Heart right ventricle (tissue), 16 donors: Measurements from ENCODE around the gene UTP18. TPM values are rescaled to one million over a fixed set of nuclear protein-coding genes. Genes with fewer than 3 reads are reported as not detected.

Experiments
- ATAC-seq, 8 donors: fragments of 200-7000 bp; cut with Tn5 transposase; one replicate each; pipeline ENCODE4 v1.9.1; 2020; ENCODE audit warnings: mild to moderate bottlenecking in 8 of 8, moderate library complexity in 8 of 8, moderate number of reproducible peaks in 1 of 8
- DNase-seq, 2 donors: peaks; one replicate each; pipeline ENCODE4 v3.0.0-alpha.2; 2020
- H3K27ac ChIP-seq, 10 donors: fragments of 200-600 bp; sonication (generic) in 2 of 10; one replicate each; pipeline versions ENCODE4 v1.5.0 to v1.8.0; 2020 to 2022; ENCODE audit warnings: mild to moderate bottlenecking in 3 of 10
- H3K27me3 ChIP-seq, 7 donors: fragments of 200-600 bp; one replicate each; pipeline ENCODE4 v1.8.0; 2021 to 2022; ENCODE audit warnings: mild to moderate bottlenecking in 2 of 7
- H3K36me3 ChIP-seq, 9 donors: fragments of 200-600 bp; sonication (generic) in 1 of 9; one replicate each; pipeline versions ENCODE4 v1.5.0 to v1.8.0; 2020 to 2022; ENCODE audit warnings: mild to moderate bottlenecking in 2 of 9
- H3K4me1 ChIP-seq, 9 donors: fragments of 200-600 bp; sonication (generic) in 1 of 9; one replicate each; pipeline versions ENCODE4 v1.5.0 to v1.8.0; 2020 to 2022; ENCODE audit warnings: mild to moderate bottlenecking in 4 of 9
- H3K4me3 ChIP-seq, 10 donors: fragments of 200-600 bp; sonication (generic) in 2 of 10; one replicate each; pipeline versions ENCODE4 v1.5.0 to v1.8.0; 2020 to 2022; ENCODE audit warnings: mild to moderate bottlenecking in 7 of 10, moderate library complexity in 2 of 10
- H3K9me3 ChIP-seq, 11 donors: fragments of 200-600 bp in 10 of 11; sonication (generic) in 2 of 11; one replicate each; pipeline versions ENCODE4 v1.5.0 to v1.8.0; 2013 to 2022; ENCODE audit warnings: mild to moderate bottlenecking in 2 of 11, control low read depth in 1 of 11, moderate library complexity in 1 of 11
- CTCF ChIP-seq, 9 donors: fragments of 200-600 bp; sonication (generic) in 2 of 9; IDR thresholded peaks; one replicate each; pipeline versions ENCODE4 v1.5.0 to v1.8.0; 2021 to 2022; ENCODE audit warnings: antibody characterized with exemption in 9 of 9, mild to moderate bottlenecking in 5 of 9, moderate library complexity in 1 of 9
- WGBS, 2 donors: extraction: QIAGEN DNeasy Blood & Tissue Kit; methylation state at CpG; one replicate each; pipeline ENCODE4 v1.1.7; 2013; ENCODE audit warnings: inconsistent platforms in 1 of 2; 5-methylcytosine and 5-hydroxymethylcytosine counted together
- intact Hi-C, 10 donors: fragments of 100-400 bp; cut with DNase I; formaldehyde crosslinking; loops; one replicate each; pipeline versions ENCODE4 v1.11.1 to v1.14.2; 2022
- polyA plus RNA-seq, 2 donors: library from polyadenylated mRNA; stranded (reverse); fragments of 200-250 nt; gene quantifications; one replicate each; pipeline ENCODE4 v1.2.3, GENCODE V29; 2013
- total RNA-seq, 10 donors: library from RNA; stranded (reverse); fragmentation: NEBNext Ultra II Directional in 3 of 10; extraction: Animal tissue kit (Norgen Biotek cat#: 25700) in 3 of 10; gene quantifications; one replicate each; pipeline versions ENCODE4 v1.2.1 to v1.2.4, GENCODE V29; 2021 to 2023
- donor health status: Arrhythmogenic right ventricular cardiomyopathy.
- donor health status: ischemic (EF 13 %, LVEDD 7.1; RV severe dilation, severe dysfunction).
- donor health status: healthy with polysubstance abuse.
- donor health status: DM: no; HTN: yes; CAD: no.
- donor health status: DM: no; HTN: no; CAD: no.
- donor health status: ischemic (EF 25% LVEDD 6.9; RV normal size, moderate dysfunction).
- donor health status: ischemic (EF 25% LVEDD 5.7; RV mildly dilated, moderate dysfunction).
- donor health status: healthy.
- donor health status: DM: yes; HTN: yes; CAD: no.
- donor health status: Ischemic cardiomyopathy.
- donor health status: ischemic (EF 35%, LVEDD 5.7; RV mildly dilated, moderate dysfunction).
- donor health status: nonischemic (EF 11% LVEDD 7.7; RV severe dilation, severe dysfunction).
- donor health status: DM: yes; HTN: yes; CAD: no.
- donor health status: PGD.
- donor health status: ischemic (EF 29% LVEDD 5.4; RV normal size, mild dysfunction).
- donor health status: nonischemic (EF 23%, LVEDD 6.1; RV moderate dilation, normal function).

Gene UTP18
- total and polyA plus RNA-seq, 12 donors, result 4.8 to 13.4 (median 8.1) TPM

DNA sequence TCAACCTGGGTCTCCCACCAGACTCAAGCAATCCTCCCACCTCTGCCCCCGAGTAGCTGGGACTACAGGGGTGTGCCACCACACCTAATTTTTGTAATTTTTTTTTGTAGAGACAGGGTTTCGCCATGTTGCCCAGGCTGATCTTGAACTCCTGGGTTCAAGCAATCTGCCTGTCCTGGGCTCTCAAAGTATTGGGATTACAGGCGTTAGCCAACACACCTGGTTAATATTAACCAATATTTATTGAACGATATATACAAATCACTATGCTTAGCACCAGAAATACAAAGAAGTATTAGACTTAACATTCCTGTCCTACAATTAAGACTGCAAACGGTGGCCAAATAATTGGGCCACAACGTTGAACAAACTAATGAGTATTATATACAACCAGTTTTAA is 4.7 kb upstream of the UTP18 start:
- intact Hi-C loops, result no loop called here
- Histone ChIP-seq H3K36me3 (peaks cover 0 to 68% (median 7%) of the 10 kb centered on the region in 9 donors), H3K9me3 (no peaks in the 10 kb centered on the region), H3K27ac (no peak overlapping the region), H3K27me3 (no peaks in the 10 kb centered on the region), H3K4me3 (no peak overlapping the region), H3K4me1 (peaks cover 0 to 53% (median 41%) of the 10 kb centered on the region in 9 donors)
- DNase-seq (no peak), ATAC-seq (no peak)
- WGBS, 2 donors, result 93% methylated on average over 6 of the region's 6 CpGs
- TF ChIP-seq CTCF (IDR thresholded peaks at IDR 0.05), result no peak

DNA sequence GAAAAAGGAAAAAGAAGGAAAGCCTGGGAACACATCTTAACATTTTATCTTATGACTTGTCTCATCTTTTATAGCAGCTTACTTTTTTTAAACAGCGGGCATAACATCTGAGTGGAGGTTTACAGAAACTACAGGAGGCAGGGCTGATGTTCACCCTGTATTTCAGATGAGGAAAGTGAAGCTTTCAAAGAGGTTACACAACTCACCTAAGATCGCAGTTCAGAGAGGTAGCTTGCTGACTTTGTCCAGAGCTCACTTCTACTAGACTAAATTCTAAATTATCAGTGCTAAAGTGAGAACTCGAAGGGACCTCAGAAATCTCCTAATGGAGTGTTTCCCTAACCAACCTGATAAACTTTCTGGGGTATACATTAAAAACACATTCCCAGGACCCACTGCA is 4.2 kb upstream of the UTP18 start:
- 89 to 93% methylated on average over 3 of the region's 3 CpGs for WGBS, 2 donors
- Histone ChIP-seq H3K4me3 (no peak overlapping the region), H3K4me1 (peaks cover 0 to 54% (median 42%) of the 10 kb centered on the region in 9 donors)

DNA sequence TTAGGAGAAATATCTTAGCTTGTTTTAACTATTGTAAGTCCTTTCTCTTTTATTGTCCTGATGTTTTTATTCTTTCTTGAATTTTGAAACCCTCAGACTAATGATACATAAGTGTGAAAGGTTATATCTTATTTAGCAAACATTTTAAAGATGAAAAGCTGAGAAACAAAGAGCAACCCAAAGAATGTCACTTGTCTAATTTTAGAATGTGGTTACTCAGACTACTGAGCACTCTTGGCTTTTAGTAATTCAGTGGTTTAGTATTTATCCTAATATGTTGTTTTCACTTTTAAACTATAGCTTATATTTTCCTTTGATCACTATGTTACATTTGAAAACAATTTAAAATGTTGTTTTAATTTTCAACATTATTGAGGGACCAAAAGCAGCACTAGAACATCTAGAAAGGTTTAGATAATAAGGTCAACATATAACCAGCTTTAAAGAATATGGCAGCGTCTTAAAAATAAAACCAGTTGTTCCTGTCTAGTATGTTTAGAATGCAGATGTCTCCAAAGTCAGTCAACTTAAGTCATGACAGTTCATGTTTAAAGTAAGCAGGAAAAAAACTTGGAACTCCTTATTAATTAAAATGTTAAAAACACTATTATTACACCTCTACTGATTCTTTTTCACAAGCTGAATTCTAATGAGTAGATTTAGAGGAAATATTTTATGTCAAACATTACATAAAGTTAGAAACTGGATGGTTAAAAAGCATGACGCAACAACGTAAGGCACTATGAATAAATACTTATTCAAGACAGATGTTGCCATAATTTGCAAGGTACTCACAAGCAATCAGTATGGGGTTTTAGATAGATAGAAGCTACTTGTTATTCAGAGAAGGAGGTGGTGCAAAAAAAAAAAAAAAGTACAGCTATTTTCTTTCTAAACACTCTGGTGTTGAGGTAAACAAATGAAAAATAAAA is 2.9 kb upstream of the UTP18 start:
- no peak for ATAC-seq
- no peak for DNase-seq
- Histone ChIP-seq H3K4me1 (peaks cover 2 to 67% (median 55%) of the 10 kb centered on the region in 9 donors), H3K27me3 (no peaks in the 10 kb centered on the region), H3K36me3 (peaks cover 0 to 56% (median 7%) of the 10 kb centered on the region in 9 donors), H3K9me3 (no peaks in the 10 kb centered on the region), H3K27ac (peak overlapping the region in 2 of 10 donors; percentile 28 to 95), H3K4me3 (peak overlapping the region in 2 of 10 donors; percentile 8 to 92)
- TF ChIP-seq CTCF (IDR thresholded peaks at IDR 0.05), result no peak
- WGBS, 2 donors, result 75 to 76% methylated on average over 3 of the region's 3 CpGs
- intact Hi-C loops, result no loop called here

More for the DNA sequence above, 4.2 kb upstream of the UTP18 start:
- H3K9me3 ChIP-seq, result no peaks in the 10 kb centered on the region
- ATAC-seq (no peak), DNase-seq (no peak)
- no peak overlapping the region for H3K27ac ChIP-seq
- peaks cover 0 to 68% (median 7%) of the 10 kb centered on the region in 9 donors for H3K36me3 ChIP-seq
- TF ChIP-seq CTCF (IDR thresholded peaks at IDR 0.05), result no peak
- intact Hi-C loops, result no loop called here
- H3K27me3 ChIP-seq, result no peaks in the 10 kb centered on the region

DNA sequence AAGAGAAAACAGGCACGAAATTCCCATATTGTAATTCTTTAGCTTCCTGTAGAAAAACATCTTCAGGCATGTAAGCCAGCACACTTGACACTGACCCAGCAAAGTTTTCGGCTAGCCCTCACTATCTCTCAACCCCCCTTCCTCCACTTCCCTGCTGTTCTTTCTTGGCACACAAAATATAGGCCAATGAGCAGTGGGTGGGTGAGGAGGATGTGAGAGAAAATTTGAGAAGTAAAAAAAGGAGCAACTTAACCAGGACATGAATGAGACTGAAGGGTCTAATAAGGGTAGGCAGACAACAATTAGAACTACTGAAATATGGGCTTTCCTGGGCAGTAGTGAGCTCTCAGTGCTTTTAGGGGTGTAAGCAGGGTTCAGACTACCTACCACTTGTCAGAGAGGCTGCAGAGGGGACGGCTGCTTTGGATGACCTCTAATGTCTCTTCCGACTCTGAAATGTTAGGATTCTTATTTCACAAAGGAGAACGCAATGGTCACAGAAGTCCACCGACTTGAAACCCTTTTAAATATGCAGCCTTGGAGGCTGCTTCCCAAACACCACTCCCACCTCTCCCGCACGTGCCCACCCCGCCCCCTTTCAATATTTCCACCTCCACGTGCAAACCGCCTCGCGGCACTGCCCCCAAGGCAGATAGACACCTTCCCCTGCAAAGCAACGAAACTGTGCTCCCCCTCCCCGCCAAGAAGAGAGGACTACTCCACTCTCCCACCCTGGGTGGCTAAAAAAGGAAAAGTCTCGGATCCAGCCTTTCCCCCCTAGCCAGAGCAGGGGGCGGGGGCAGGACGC is 1.4 kb upstream of the UTP18 start:
- intact Hi-C loops, result no loop called here
- ATAC-seq, result peak in 1 of 8 donors; percentile 0
- Histone ChIP-seq H3K36me3 (peaks cover 0 to 53% (median under 1%) of the 10 kb centered on the region in 9 donors), H3K4me3 (peak overlapping the region; percentile 62 to 98 (median 92)), H3K27me3 (no peaks in the 10 kb centered on the region), H3K27ac (peak overlapping the region in 9 of 10 donors; percentile 88 to 98 (median 95)), H3K9me3 (no peaks in the 10 kb centered on the region), H3K4me1 (peaks cover 2 to 72% (median 60%) of the 10 kb centered on the region in 9 donors)
- WGBS, 2 donors, result 1 to 2% methylated on average over 18 of the region's 18 CpGs
- DNase-seq, result peak; percentile 21 to 22
- TF ChIP-seq CTCF (IDR thresholded peaks at IDR 0.05), result no peak
